SU-DHL-6 (cell line): ENCODE results near the gene KRTAP10-5.

Experiments used
- CTCF ChIP-seq: fragments of 200-600 bp; sonication (generic); IDR thresholded peaks from one replicate; pipeline ENCODE4 v1.5.1; 2017; ENCODE audit warnings: antibody characterized with exemption, mild to moderate bottlenecking, low read length, moderate library complexity; ENCODE audit not compliant: insufficient read depth, poor library complexity, severe bottlenecking
- EZH2phosphoT487 ChIP-seq: fragments of 200-600 bp; sonication (generic), shearing (Covaris generic); conservative IDR thresholded peaks from 2 replicates; pipeline ENCODE4 v1.6.1; 2018; ENCODE audit warnings: mild to moderate bottlenecking, antibody characterized with exemption, low read length, moderate library complexity, mixed read lengths

- TF ChIP-seq CTCF (no peak), EZH2phosphoT487 (no peak)
Observed at GRCh38 chr21:44582055-44582454, 1.7 kb upstream of the KRTAP10-5 start.
